Glomerular visceral epithelial cell (primary cell): ENCODE measurements around the gene TRAPPC5.

Experiments used
- DNase-seq: peaks from one replicate; pipeline ENCODE4 v3.0.0-alpha.2; 2016; ENCODE audit errors: extremely low spot score

Gene TRAPPC5

DNA sequence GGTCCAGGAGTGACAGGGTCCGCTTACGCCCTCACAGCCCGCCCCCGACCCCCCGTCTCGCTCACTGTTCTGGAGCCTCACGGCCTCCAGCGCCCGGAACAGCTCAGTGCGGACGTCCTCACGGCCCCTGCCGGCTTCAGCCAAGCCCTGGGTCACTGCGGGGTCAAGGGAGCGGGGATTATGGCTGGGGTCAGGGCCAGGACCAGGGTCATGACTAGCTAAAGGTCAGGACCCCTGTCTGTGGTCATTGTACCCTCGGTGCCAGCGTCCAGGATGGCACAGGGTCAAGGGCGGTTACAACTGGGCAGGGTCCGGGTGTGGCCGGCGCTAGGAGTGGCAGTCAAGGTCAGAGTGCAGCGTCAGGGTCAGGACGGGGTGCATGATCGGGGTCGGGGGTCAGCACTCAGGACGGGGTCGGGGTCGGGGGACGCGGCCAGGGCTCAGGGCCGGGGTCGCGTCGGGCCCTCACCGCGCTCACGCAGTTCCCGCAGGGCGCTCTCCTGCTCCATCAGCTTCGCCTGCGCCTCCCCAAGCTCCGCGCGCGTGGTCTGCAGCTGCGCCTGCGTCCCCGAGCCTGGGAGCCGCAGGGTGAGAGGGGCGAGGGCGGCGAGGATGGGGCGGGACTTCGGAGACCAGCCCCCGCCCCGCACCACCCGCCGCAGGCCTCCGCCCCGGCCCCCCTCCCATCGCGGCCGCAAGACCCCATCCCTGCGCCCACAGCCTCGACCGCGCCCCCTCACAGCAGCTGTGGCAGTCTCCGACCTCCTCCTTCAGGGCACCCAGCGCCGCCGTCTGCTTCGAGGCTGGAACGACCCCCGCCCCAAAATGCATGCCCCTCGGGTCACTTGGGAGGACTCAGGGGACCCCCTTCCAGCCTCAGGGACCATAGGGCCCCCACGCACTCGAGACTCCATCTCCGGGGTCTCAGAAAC lies 49.9 kb downstream of the TRAPPC5 start:
- no peak for DNase-seq

- DNase-seq, result no peak
Measured at GRCh38 chr19:7731218-7731595, 50.6 kb downstream of the TRAPPC5 start.

GRCh38 chr19:7731615-7732014 lies 51.0 kb downstream of the TRAPPC5 start:
- DNase-seq, result no peak

DNA sequence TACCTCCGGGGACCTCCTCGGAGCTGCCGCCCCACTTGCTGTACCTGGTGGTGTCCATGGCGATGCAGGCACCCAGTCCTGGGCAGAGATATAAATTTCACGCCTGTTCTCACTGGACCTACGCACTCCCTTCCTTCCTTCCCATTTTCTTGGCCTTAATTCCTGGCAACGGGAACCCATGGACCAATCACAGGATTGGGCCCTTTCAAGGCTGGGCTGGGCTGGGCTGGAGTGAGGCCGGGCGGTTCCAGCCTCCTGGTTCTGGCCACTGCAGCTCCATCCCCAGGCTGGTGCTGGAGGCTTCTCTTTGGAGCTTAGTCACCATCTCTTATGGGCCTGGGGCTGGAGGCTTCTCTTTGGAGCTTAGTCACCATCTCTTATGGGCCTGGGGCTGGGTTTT lies 51.4 kb downstream of the TRAPPC5 start, which contains the start of gene CLEC4G:
CLEC4G (minus strand) TSS at position 66 of the 400 bp plus-strand sequence; CDS start at position 58, 8 bp downstream.
- no peak for DNase-seq

GRCh38 chr19:7733376-7733775 lies 52.7 kb downstream of the TRAPPC5 start:
- DNase-seq, result no peak

GRCh38 chr19:7734220-7735203 lies 53.9 kb downstream of the TRAPPC5 start:
- DNase-seq, result no peak

DNA sequence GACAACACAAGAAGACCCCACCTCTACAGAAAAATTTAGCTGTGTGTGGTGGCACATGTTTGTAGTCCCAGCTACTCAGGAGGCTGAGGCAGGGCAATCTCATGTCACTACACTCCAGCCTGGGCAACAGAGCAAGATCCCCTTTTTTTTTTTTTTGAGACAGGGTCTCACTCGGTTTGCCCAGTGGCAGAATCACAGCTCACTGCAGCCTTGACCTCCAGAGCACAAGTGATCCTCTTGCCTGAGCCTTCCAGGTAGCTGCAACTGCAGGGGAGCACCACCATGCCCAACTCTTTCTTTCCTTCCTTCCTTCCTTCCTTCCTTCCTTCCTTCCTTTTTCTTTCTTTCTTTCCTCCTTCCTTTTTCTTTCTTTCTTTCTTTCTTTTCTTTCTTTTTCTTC lies 55.5 kb downstream of the TRAPPC5 start:
- no peak for DNase-seq

GRCh38 chr19:7737215-7737614 lies 56.6 kb downstream of the TRAPPC5 start:
- DNase-seq, result no peak
